HUES48 (cell line): Measurements from ENCODE around the gene SETD3.

Experiments used
- H3K27ac ChIP-seq: one replicate; pipeline ENCODE4 v1.7.0; 2013; ENCODE audit warnings: low read depth, low read length, inconsistent platforms
- H3K27me3 ChIP-seq: 2 replicates; pipeline ENCODE4 v1.6.1; 2013; ENCODE audit warnings: mild to moderate bottlenecking, low read length; ENCODE audit not compliant: control insufficient read depth, insufficient read depth
- H3K36me3 ChIP-seq: 2 replicates; pipeline ENCODE4 v1.6.1; 2013; ENCODE audit warnings: low read length; ENCODE audit not compliant: control insufficient read depth, insufficient read depth
- H3K4me1 ChIP-seq: 2 replicates; pipeline ENCODE4 v1.6.1; 2013; ENCODE audit warnings: mild to moderate bottlenecking, low read length; ENCODE audit not compliant: control insufficient read depth, insufficient read depth
- H3K4me3 ChIP-seq: 2 replicates; pipeline ENCODE4 v1.5.1; 2013; ENCODE audit warnings: mild to moderate bottlenecking, low read depth, low read length
- H3K9ac ChIP-seq: 2 replicates; pipeline ENCODE4 v1.6.1; 2013; ENCODE audit warnings: mild to moderate bottlenecking, low read depth, low read length, moderate library complexity
- H3K9me3 ChIP-seq: 2 replicates; pipeline ENCODE4 v1.6.1; 2013; ENCODE audit warnings: low read length; ENCODE audit not compliant: control insufficient read depth, insufficient read depth

Gene SETD3

DNA sequence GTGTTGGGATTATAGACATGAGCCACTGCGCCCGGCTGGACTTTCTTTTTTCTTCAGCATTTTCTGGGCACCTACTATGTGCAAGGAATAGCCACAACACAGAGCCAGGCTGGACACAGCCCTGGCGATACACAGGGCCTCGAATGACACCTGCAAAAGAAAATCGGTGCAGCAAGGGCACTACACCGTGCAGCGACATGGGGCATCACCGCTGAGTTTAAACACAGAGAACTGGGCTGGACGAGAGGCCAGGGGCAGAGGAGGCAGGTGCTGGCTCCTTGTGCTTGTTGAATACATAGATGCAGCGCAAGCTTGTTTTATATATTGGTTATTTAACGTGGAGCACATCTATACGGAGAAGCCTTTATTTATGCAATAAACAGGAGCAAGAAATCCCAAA is 92.4 kb downstream of the SETD3 start:
- H3K36me3 ChIP-seq, result no peaks in the 10 kb centered on the region

DNA sequence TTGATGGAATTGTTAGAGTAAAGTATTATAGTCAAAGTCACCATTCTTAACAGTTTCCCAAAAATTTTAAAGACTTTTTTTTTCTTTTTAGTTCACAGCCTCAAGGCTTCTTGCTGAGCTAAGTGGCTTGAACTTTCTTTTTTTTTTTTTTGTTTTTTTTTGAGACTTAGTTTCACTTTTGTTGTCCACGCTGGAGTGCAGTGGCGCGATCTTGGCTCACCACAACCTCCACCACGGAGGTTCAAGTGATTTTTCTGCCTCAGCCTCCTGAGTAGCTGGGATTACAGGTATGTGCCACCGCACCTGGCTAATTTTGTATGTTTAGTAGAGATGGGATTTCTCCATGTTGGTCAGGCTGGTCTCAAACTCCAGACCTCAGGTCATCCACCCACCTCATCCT is 92.8 kb downstream of the SETD3 start:
- Histone ChIP-seq H3K36me3 (no peaks in the 10 kb centered on the region), H3K9me3 (no peaks in the 10 kb centered on the region), H3K27me3 (no peaks in the 10 kb centered on the region)

More for the DNA sequence above, 92.4 kb downstream of the SETD3 start:
- H3K4me3 ChIP-seq, result no peak overlapping the region
- no peaks in the 10 kb centered on the region for H3K9me3 ChIP-seq
- H3K4me1 ChIP-seq, result peaks cover 15% of the 10 kb centered on the region
- H3K27ac ChIP-seq, result no peak overlapping the region
- no peak overlapping the region for H3K9ac ChIP-seq
- H3K27me3 ChIP-seq, result no peaks in the 10 kb centered on the region

GRCh38 chr14:99384450-99385417 is 95.9 kb downstream of the SETD3 start:
- Histone ChIP-seq H3K36me3 (no peaks in the 10 kb centered on the region), H3K4me1 (peaks cover 15% of the 10 kb centered on the region), H3K9ac (no peak overlapping the region), H3K27ac (no peak overlapping the region), H3K4me3 (no peak overlapping the region), H3K27me3 (no peaks in the 10 kb centered on the region), H3K9me3 (no peaks in the 10 kb centered on the region)

More for the DNA sequence above, 92.8 kb downstream of the SETD3 start:
- H3K27ac ChIP-seq, result no peak overlapping the region
- H3K9ac ChIP-seq, result no peak overlapping the region
- H3K4me1 ChIP-seq, result peaks cover 15% of the 10 kb centered on the region
- no peak overlapping the region for H3K4me3 ChIP-seq

GRCh38 chr14:99383472-99384449 is 96.9 kb downstream of the SETD3 start:
- no peak overlapping the region for H3K4me3 ChIP-seq
- H3K9me3 ChIP-seq, result no peaks in the 10 kb centered on the region
- no peak overlapping the region for H3K9ac ChIP-seq
- H3K36me3 ChIP-seq, result no peaks in the 10 kb centered on the region
- H3K27me3 ChIP-seq, result no peaks in the 10 kb centered on the region
- H3K27ac ChIP-seq, result no peak overlapping the region
- peaks cover 11% of the 10 kb centered on the region; the same call in 1 of the 2 replicates for H3K4me1 ChIP-seq

GRCh38 chr14:99382781-99383471 is 97.7 kb downstream of the SETD3 start:
- Histone ChIP-seq H3K36me3 (no peaks in the 10 kb centered on the region), H3K9me3 (no peaks in the 10 kb centered on the region), H3K4me3 (no peak overlapping the region), H3K27ac (no peak overlapping the region), H3K27me3 (no peaks in the 10 kb centered on the region), H3K4me1 (peaks cover 11% of the 10 kb centered on the region; the same call in 1 of the 2 replicates), H3K9ac (no peak overlapping the region)

- Histone ChIP-seq H3K4me1 (peaks cover 11% of the 10 kb centered on the region; the same call in 1 of the 2 replicates), H3K36me3 (no peaks in the 10 kb centered on the region), H3K27me3 (no peaks in the 10 kb centered on the region), H3K27ac (no peak overlapping the region), H3K4me3 (no peak overlapping the region), H3K9ac (no peak overlapping the region), H3K9me3 (no peaks in the 10 kb centered on the region)
These were observed 98.6 kb downstream of the SETD3 start for GRCh38 chr14:99382071-99382470.

DNA sequence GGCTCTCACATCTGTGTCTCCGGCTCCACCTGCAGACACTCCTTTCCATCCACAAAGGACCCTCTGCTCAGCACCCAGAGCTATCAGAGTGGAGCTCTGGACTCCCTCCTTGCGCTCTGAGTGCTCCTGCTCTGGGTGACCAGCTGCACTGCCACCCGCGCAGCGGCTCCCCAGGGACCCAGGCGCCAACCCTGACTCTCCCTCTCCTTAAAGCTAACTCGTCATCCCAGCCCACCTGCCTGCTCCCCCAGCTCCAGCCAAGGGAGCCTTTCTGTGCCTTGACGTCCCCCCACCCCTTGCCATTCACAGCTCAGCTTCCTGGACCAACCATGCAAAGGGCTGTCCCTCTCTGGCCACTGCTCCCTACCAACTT is 99.0 kb downstream of the SETD3 start:
- H3K36me3 ChIP-seq, result no peaks in the 10 kb centered on the region

GRCh38 chr14:99380991-99381687 is 99.5 kb downstream of the SETD3 start:
- H3K4me1 ChIP-seq, result peaks cover 11% of the 10 kb centered on the region; the same call in 1 of the 2 replicates
- H3K27ac ChIP-seq, result no peak overlapping the region
- no peak overlapping the region for H3K9ac ChIP-seq
- H3K4me3 ChIP-seq, result no peak overlapping the region
- H3K36me3 ChIP-seq, result no peaks in the 10 kb centered on the region
- H3K27me3 ChIP-seq, result no peaks in the 10 kb centered on the region
- H3K9me3 ChIP-seq, result no peaks in the 10 kb centered on the region

More for the DNA sequence above, 99.0 kb downstream of the SETD3 start:
- peaks cover 11% of the 10 kb centered on the region; the same call in 1 of the 2 replicates for H3K4me1 ChIP-seq
- H3K27me3 ChIP-seq, result no peaks in the 10 kb centered on the region
- H3K27ac ChIP-seq, result no peak overlapping the region
- no peak overlapping the region for H3K9ac ChIP-seq
- H3K9me3 ChIP-seq, result no peaks in the 10 kb centered on the region
- H3K4me3 ChIP-seq, result no peak overlapping the region

DNA sequence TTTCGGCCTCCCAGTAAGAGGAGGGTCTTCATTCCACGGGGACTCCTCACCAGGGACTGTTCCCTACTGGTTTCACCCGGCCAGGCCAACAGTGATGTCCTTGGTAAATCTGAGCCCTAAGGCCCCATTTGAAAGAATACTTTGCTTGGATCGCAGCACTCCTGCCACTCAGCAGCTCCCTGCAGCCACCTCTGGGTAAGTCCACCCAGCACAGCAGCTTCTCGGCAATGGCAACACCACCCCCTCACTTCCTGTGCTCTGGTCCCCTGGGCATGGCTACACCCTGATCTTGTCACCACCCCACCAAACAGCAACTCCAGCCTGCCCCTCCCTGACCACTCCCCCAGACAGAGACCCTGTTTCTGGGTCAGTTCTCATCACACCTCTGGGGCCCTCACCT is 100.3 kb downstream of the SETD3 start:
- Histone ChIP-seq H3K36me3 (no peaks in the 10 kb centered on the region), H3K9ac (no peak overlapping the region), H3K4me3 (no peak overlapping the region), H3K27ac (no peak overlapping the region), H3K4me1 (peaks cover 11% of the 10 kb centered on the region; the same call in 1 of the 2 replicates), H3K27me3 (no peaks in the 10 kb centered on the region), H3K9me3 (no peaks in the 10 kb centered on the region)

- Histone ChIP-seq H3K9me3 (no peaks in the 10 kb centered on the region), H3K9ac (no peak overlapping the region), H3K4me1 (0 out of 2 replicates have a peak, but pooled peaks cover 4% of the 10 kb centered on the region), H3K27me3 (no peaks in the 10 kb centered on the region), H3K4me3 (no peak overlapping the region), H3K27ac (no peak overlapping the region), H3K36me3 (no peaks in the 10 kb centered on the region)
These were observed 101.9 kb downstream of the SETD3 start for GRCh38 chr14:99378782-99379214.
